Left renal cortex interstitium (tissue), 4 donors: ENCODE measurements around the gene MBD3L2. TPM values are rescaled to one million over a fixed set of nuclear protein-coding genes. Genes with fewer than 3 reads are reported as not detected.
"Not testable (repeated sequence)": the region's sequence is repeated elsewhere in the genome, so short reads cannot be mapped to it uniquely, and the experiment has no call there.

ENCODE experiments used
- DNase-seq, 4 donors: peaks; one replicate each; pipeline ENCODE4 v3.0.0-alpha.2; 2013; ENCODE audit warnings: low read depth in 4 of 4, low spot score in 2 of 4, missing footprints in 1 of 4
- polyA plus RNA-seq, 4 donors: library from polyadenylated mRNA; unstranded; fragments of 120-200 nt; gene quantifications; one replicate each; pipeline ENCODE4 v1.2.1, GENCODE V29; 2013; ENCODE audit not compliant: insufficient read length in 4 of 4

The MBD3L2 gene
- polyA plus RNA-seq: not detected

DNA sequence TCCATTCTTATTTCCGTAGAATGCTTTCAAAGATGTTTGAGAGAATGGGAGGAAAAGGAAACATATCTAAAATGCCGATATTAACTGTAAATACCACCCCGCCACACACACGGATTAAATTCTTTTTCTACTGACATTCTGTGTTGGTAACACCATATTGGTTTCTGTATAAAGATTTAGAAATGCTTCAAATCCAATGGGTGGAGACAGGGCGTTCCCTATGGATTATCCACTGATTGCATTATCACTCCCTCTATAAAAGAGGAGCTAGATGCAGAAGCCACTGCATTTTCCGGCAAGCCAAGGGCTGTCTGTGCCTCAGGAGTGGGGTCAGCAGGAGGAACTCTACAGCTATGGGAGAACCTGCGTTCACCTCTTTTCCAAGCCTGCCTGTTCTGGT, at the start of gene MBD3L2:
TSS of gene MBD3L2 (plus strand) at position 301 of the 400 bp plus-strand sequence. CDS start at position 354, 53 bp downstream.
- not testable (repeated sequence) for DNase-seq

- DNase-seq: no peak
Measured at GRCh38 chr19:6999933-7000332, 49.2 kb upstream of the MBD3L2 start.

- no peak for DNase-seq
Measured at GRCh38 chr19:7000333-7000732, 48.8 kb upstream of the MBD3L2 start.

GRCh38 chr19:7000816-7001215, 48.3 kb upstream of the MBD3L2 start:
- no peak for DNase-seq

GRCh38 chr19:7004313-7004931, 44.7 kb upstream of the MBD3L2 start:
- peak in 2 of 4 donors; percentile 2 to 17 for DNase-seq

DNA sequence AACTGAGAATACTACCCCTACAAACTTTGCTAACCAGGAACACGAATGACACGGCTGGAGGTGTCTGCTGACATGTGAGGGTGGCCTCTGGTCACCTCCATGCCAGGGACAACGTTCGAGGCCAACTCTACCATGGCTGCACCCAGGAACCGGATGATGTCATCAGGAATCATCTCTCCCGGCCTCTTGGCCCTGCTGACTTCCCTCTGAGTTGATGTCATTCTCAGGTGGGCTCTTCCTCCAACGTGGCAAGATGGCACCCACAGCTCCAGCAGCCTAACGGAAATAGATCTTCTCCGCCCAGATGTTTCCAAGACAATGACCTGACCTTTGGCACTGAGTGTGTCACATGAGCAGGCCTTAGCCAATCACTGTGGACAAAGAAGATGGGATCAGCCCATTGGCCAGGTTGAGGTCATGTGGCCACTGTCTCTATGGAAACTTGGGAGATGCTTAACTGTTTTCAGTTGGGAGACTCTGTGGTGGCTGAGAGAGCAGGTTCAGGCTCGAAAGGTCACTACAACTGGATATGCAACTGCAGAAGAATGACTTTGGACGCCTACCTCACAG, 42.9 kb upstream of the MBD3L2 start:
- no peak for DNase-seq

- no peak for DNase-seq
Measured at GRCh38 chr19:7007859-7008258, 41.3 kb upstream of the MBD3L2 start.

DNA sequence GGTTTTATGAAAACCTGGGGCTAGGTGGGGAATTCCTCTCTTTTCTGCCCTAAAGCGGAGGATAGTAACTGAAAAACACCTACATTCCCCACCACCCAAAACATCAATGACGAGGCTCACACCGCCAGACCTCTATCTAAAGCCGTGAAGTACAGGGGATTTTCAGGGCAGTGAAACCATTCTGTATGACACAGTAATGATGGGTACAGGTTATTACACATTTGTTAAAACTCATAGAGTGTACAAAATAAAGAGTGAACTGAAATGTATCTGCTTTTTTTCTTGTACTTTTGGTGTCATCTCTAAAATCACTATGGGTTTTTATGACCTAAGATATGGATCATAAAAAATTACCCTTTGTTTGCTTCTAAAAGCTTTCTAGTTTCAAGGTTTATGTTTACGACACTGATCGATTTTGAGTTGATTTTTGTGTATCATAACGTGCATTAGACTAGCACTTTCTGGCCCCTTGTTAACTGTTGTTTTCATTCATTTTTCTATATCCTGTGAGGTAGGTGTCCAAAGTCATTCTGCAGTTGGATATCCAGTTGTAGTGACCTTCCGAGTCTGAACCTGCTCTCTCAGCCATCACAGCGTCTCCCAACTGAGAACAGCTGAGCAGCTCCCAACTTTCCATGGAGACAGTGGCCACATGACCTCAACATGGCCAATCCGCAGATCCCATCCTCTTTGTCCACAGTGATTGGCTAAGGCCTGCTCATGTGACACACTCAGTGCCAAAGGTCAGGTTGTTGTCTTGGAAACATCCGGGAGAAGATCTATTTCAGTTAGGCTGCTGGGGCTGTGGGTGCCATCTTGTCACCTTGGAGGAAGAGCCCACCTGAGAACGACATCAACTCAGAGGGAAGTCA, 38.2 kb upstream of the MBD3L2 start:
- DNase-seq: no peak

GRCh38 chr19:7013678-7014077, 35.4 kb upstream of the MBD3L2 start:
- no peak for DNase-seq

- no peak for DNase-seq
Measured at GRCh38 chr19:7018828-7019227, 30.3 kb upstream of the MBD3L2 start.

DNA sequence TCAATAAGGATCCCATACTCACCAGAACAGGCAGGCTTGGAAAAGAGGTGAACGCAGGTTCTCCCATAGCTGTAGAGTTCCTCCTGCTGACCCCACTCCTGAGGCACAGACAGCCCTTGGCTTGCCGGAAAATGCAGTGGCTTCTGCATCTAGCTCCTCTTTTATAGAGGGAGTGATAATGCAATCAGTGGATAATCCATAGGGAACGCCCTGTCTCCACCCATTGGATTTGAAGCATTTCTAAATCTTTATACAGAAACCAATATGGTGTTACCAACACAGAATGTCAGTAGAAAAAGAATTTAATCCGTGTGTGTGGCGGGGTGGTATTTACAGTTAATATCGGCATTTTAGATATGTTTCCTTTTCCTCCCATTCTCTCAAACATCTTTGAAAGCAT, 27.8 kb upstream of the MBD3L2 start, which contains the start of gene MBD3L2B:
TSS of gene MBD3L2B (minus strand) at position 101 of the 400 bp plus-strand sequence. CDS start at position 67, 34 bp downstream.
- DNase-seq: not testable (repeated sequence)

GRCh38 chr19:7028790-7029189, 20.3 kb upstream of the MBD3L2 start:
- not testable (repeated sequence) for DNase-seq

DNA sequence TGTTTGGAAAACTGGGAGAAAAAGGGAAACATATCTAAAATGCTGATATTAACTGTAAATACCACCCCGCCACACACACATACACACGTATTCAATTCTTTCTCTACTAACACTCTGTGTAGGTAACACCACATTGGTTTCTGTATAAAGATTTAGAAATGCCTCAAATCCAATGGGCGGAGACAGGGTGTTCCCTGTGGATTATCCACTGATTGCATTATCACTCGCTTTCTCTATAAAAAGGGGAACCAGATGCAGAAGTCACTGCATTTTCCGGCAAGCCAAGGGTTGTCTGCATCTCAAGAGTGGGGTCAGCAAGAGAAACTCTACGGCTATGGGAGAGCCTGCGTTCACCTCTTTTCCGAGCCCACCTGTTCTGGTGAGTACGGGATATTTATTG, 18.8 kb upstream of the MBD3L2 start, which contains the start of gene MBD3L5:
TSS of gene MBD3L5 (plus strand) at position 301 of the 400 bp plus-strand sequence. CDS start at position 335, 34 bp downstream.
- not testable (repeated sequence) for DNase-seq

- not testable (repeated sequence) for DNase-seq
Measured at GRCh38 chr19:7040079-7040478, 9.0 kb upstream of the MBD3L2 start, which contains the start of gene MBD3L4. Gene MBD3L4 (minus strand): TSS chr19:7040179. CDS start chr19:7040144, 35 bp downstream.

- DNase-seq: not testable (repeated sequence)
Measured at GRCh38 chr19:7041563-7041962, 7.6 kb upstream of the MBD3L2 start.

DNA sequence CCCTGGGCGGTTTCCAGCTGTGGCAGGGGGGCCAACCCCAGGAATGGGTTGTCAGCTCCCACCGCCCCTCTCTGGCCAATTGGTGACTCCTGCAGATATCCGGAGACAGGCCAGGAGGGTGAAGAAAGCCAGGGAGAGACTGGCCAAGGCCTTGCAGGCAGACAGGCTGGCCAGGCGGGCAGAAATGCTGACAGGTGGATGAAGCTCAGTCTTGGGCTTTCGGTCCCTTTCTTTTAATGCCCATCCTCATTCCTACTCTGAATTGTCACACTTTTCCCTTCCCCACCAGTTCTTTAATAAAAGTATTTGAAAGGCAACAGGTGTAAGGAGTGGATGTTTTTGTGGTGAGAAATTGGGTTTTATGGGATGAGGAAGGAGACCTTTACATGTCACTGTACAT, 2.3 kb downstream of the MBD3L2 start:
- not testable (repeated sequence) for DNase-seq

DNA sequence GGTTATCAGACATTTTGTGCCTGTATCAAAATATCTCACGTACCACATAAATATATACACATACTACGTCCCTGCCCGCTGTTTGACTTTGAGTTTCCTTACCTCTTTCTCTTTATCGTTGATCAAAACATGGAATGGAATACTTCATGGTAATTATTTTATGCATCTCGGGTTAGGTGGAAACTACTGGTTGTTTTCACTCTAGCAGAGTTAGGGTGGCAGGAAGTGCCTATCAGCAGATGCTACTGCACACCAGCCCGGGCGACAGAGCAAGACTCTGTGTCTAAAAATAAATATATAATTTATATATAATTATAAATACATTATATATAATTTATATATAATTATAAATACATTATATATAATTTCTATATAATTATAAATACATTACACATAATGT, 3.8 kb downstream of the MBD3L2 start:
- DNase-seq: not testable (repeated sequence)

- not testable (repeated sequence) for DNase-seq
Measured at GRCh38 chr19:7054635-7055368, 5.7 kb downstream of the MBD3L2 start.

- not testable (repeated sequence) for DNase-seq
Measured at GRCh38 chr19:7055679-7056078, 6.6 kb downstream of the MBD3L2 start.

DNA sequence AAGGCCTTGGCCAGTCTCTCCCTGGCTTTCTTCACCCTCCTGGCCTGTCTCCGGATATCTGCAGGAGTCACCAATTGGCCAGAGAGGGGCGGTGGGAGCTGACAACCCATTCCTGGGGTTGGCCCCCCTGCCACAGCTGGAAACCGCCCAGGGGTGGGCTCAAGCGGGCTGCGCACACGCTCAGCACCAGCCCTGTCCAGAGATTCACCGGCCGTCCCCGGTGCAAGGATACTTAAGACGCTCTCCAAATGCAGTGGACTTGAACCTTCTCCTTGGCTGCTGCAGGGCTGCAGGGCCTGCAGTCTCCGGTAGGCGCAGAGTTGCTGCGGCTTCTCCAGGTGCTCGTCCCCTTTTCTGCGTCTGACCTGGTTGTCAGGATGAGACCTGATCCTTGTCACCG, 7.2 kb downstream of the MBD3L2 start:
- not testable (repeated sequence) for DNase-seq
